Limb (tissue), 2 donors: ENCODE measurements around the gene FCER2.

ENCODE experiments used
- DNase-seq, 2 donors: peaks; one replicate each; pipeline ENCODE4 v3.0.0-alpha.2; 2016; ENCODE audit errors: extremely low spot score in 2 of 2

Gene FCER2

DNA sequence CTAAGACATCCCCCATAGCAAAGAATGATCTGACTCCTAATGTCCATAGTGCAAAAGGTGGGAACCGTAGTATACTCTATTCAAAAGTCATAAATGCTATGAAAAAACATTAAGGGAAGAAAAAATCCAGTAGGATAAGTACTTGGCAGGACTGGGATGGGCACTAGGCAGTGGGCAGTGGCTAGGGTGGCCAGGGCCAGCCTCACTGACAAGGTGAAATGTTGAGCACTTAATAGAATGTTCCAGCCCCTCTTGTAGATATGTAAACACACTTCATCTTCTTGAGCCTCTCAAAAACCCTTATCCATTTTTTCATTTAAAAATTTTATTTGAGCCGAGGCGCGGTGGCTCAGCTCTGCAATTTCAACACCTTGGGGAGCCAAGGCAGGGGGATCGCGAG is 31.4 kb upstream of the FCER2 start:
- DNase-seq, result no peak

GRCh38 chr19:7732045-7732444 is 30.1 kb upstream of the FCER2 start, which contains the start of gene CLEC4G:
Gene CLEC4G, minus strand, starts transcription at chr19:7732110. Its CDS starts 8 bp downstream, at chr19:7732102.
- DNase-seq, result no peak

- no peak for DNase-seq
Observed at GRCh38 chr19:7731615-7732014, 29.7 kb upstream of the FCER2 start.

- DNase-seq, result no peak
Observed at GRCh38 chr19:7731218-7731595, 29.3 kb upstream of the FCER2 start.

DNA sequence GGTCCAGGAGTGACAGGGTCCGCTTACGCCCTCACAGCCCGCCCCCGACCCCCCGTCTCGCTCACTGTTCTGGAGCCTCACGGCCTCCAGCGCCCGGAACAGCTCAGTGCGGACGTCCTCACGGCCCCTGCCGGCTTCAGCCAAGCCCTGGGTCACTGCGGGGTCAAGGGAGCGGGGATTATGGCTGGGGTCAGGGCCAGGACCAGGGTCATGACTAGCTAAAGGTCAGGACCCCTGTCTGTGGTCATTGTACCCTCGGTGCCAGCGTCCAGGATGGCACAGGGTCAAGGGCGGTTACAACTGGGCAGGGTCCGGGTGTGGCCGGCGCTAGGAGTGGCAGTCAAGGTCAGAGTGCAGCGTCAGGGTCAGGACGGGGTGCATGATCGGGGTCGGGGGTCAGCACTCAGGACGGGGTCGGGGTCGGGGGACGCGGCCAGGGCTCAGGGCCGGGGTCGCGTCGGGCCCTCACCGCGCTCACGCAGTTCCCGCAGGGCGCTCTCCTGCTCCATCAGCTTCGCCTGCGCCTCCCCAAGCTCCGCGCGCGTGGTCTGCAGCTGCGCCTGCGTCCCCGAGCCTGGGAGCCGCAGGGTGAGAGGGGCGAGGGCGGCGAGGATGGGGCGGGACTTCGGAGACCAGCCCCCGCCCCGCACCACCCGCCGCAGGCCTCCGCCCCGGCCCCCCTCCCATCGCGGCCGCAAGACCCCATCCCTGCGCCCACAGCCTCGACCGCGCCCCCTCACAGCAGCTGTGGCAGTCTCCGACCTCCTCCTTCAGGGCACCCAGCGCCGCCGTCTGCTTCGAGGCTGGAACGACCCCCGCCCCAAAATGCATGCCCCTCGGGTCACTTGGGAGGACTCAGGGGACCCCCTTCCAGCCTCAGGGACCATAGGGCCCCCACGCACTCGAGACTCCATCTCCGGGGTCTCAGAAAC is 28.6 kb upstream of the FCER2 start:
- DNase-seq, result no peak

GRCh38 chr19:7729831-7730285 is 27.9 kb upstream of the FCER2 start:
- DNase-seq, result no peak

GRCh38 chr19:7729211-7729610 is 27.3 kb upstream of the FCER2 start:
- no peak for DNase-seq

GRCh38 chr19:7725791-7726190 is 23.9 kb upstream of the FCER2 start:
- no peak for DNase-seq

GRCh38 chr19:7722231-7722651 is 20.3 kb upstream of the FCER2 start:
- no peak for DNase-seq

DNA sequence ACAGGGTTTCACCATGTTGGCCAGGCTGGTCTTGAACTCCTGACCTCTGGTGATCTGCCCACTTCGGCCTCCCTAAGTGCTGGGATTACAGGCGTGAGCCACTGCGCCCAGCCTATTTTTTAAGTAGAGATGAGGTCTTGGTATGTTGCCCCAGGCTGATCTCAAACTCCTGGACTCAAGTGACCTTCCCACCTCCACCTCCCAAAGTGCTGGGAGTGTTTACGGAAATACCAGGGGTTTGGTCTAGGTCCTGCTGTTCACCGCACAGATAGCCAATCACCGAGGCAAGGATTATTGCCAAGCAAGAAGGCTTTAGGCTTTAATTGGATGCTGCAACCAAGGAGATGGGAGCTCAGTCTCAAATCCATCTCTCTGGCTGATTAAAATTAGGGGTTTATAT is 18.4 kb upstream of the FCER2 start:
- no peak for DNase-seq

DNA sequence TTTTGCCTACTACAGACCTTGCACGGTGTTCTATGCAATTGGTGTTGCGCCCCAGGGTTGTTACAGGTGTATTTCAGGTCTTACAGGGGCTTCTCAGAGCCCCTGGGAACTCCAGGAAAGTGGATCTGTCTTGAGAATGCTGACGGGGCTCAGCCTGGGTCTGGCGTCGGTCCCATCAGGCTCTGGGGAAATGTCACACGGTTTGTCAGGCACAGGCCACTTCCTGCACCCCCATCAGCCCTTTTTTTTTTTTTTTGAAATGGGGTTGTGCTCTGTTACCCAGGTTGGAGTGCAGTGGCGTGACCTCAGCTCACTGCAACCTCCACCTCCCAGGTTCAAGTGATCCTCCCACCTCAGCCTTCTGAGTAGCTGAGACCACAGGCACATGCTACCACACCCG is 16.7 kb upstream of the FCER2 start:
- DNase-seq, result no peak

- DNase-seq, result no peak
Observed at GRCh38 chr19:7716762-7717161, 14.8 kb upstream of the FCER2 start.

DNA sequence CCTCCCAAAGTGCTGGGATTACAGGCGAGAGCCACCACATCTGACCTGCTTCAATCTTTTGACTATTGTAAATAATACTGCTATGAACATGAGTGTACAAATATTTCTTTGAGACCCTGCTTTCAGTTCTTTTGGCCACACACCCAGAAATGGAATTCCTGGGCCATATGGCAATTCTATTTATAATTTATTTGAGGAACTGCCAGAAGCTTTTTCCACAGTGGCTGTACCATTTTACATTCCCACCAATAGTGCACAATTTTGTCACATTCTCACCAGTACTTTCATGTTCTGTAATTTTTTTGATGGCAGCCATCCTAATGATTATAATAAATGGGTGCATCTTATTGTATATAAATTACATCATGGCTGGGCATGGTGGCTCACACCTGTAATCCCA is 13.7 kb upstream of the FCER2 start:
- no peak for DNase-seq

DNA sequence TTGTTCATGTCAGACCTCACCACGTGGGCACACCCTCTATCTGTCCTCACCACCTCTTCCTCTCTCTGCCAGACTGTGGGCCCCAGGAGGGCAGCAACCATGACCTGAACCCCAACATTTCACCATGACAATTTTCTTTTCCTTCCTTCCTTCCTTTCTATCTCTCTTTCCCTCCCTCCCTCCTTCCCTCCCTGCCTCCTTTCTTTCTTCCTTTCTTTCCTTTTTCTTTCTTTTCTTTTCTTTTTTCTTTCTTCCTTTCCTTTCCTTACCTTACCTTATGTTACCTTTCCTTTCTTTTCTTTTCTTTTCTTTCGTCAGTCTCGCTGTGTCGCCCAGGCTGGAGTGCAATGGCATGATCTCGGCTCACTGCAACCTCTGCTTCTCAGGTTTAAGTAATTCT is 8.7 kb upstream of the FCER2 start:
- DNase-seq, result no peak

- no peak for DNase-seq
Observed at GRCh38 chr19:7709932-7710460, 8.1 kb upstream of the FCER2 start.

DNA sequence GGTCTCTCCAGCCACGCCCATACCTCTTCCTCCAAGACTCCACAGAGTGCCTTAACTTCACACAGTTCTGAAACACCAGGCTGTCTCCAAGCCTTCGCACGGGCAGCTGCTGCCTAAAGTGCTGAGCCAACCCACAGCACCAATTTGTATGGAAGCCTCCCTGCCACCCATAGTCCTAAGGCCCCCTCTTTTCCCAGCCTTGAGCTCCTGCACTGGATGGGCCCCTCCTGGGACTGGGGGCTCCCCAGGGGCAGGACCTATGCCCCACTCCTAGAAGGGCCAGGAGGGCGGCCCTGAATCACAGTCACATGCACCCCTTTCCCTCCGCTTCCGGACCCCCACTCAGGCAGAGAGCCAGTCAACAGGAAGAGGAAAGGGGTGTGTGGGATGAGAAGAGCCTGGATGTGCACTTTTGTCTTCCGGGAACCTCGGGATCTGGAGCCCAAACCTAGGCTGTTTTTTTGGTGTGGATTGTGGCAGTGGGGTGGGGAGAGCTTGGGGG is 5.1 kb upstream of the FCER2 start:
- DNase-seq, result no peak

- DNase-seq, result no peak
Observed at GRCh38 chr19:7706188-7706954, 4.4 kb upstream of the FCER2 start.

DNA sequence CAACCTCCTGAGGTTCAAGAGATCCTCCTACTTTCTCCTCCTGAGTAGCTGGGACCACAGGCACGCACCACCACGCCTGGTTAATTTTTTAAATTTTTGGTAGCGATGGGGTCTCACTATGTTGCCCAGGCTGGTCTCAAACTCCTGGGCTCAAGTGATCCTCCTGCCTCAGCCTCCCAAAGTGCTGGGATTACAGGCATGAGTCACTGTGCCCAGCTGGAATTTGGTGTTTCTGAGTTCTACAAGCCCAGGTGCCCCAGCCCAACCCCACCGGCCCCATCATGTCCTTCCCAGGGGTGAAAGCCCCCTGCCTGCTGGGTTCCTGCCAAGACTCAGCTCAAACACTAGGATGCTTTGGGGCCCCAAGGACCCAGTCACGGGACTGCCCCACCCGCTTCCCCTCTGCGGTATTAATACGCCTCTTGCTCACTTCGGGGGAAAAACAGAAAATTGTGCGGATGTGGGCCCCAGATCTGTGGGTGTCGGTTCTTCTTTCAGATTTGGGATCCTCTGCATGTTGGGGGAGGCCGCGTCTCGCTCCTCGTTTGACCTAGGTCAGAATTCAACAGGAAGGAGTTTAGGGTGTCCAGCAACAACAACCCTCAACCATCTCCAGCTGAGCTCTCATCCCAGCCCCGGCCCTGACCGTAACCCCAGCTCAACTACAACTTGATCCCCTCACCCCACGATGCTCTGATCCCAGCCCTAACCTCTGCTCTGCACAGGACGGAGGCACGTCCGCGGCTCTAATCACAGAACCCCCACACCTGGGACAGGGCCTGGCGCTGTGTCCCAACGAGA is 3.7 kb upstream of the FCER2 start:
- DNase-seq, result no peak

DNA sequence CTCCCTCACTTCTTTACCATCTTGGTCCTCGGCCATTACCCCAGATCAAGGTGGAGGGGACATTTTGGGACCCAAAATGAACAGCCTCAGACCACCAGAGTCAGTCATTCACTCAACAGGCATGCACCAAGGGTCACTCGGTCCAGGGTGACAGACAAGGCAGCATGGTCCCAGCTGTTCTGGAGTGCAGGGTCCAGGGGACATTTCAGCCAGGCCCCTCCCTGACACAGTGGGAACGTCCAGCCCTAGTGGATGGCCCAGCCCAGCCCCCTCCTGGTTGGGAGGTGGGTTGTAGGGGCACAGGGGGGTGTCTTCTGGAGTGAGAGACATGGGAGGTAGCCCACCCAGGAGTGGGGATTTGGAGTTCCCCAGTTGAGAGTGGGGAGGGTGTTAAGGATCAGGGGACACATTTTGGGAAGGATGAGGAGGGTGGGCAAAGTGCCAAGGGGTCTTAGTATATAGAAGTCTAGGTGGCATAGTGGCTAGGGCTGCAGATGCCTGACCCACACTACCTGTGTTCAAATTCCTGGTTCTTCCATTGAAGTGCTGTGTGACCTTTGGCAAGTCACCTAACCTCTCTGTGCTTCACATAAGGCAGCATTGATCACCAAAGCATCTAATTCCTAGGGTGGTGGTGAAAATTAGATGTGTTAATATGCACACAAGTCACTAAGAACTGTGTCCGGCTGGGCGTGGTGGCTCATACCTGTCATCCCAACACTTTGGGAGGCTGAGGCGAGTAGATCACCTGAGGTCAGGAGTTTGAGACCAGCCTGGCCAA is 2.5 kb upstream of the FCER2 start:
- DNase-seq, result no peak

DNA sequence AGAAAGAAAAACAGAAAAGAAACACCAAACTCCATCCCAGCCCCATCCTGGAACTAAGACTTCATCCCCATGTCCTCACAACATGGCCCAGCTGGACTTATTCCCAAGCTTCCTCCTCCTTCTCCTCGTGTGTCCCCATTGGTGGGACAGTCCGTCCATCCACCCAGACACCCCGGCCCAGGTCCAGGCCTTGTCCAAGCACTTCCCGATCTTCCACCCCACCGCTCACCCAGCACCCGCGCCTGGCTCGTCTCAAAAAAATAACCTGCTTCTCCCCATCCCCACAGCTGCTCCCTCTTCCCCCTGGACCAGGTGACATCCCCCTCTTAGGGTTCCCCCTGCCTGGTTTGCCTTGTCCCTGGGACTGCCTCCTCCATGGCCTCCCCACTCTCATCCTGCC is 1.4 kb upstream of the FCER2 start:
- DNase-seq, result no peak
